K562 (cell line): Measurements from ENCODE around the gene AFF2. TPM values are rescaled to one million over a fixed set of nuclear protein-coding genes. Genes with fewer than 3 reads are reported as not detected.

ENCODE experiments used
- E2F3 ChIP-seq: fragments of 250-450 bp; sonication (Bioruptor Pico); IDR thresholded peaks from 2 replicates; pipeline ENCODE4 v1.4.0; 2020; ENCODE audit warnings: mild to moderate bottlenecking
- SOX6 ChIP-seq: fragments of 450-650 bp; IDR thresholded peaks from 2 replicates; pipeline ENCODE4 v1.6.1; 2014; ENCODE audit warnings: mild to moderate bottlenecking
- SRSF3 ChIP-seq: fragments of 200-400 bp; formaldehyde crosslinking; IDR thresholded peaks from 2 replicates; pipeline ENCODE4 v1.6.1; 2016; ENCODE audit warnings: mild to moderate bottlenecking, low read length, moderate library complexity; ENCODE audit not compliant: insufficient read depth
- polyA plus RNA-seq, 8 experiments: library from polyadenylated mRNA; depleted of rRNA in 4 of 8; stranded (reverse) in 5 of 8; unstranded in 3 of 8; fragments of >200 nt; fragmentation: Nextera tagmentation in 2 of 8; fragmentation: Illumina TruSeq in 1 of 8; extraction: Ambion mirVana in 2 of 8; extraction: Trizol in 1 of 8; gene quantifications; 2 replicates each; pipeline versions ENCODE4 v1.2.1 to v1.2.3, GENCODE V29; 2011 to 2014; ENCODE audit warnings: inconsistent platforms in 1 of 8, missing spikeins in 1 of 8
- total RNA-seq, 7 experiments: library from RNA; depleted of rRNA in 6 of 7; stranded (reverse); fragments of >200 nt in 6 of 7; fragmentation: Illumina TruSeq in 2 of 7; extraction: Trizol in 2 of 7; gene quantifications; 2 replicates each; pipeline versions ENCODE4 v1.2.1 to v1.2.3, GENCODE V29; 2011 to 2021; ENCODE audit warnings: low replicate concordance in 1 of 7
- TF ChIP-seq, protein P1 (sequence below): fragments of 450-650 bp; IDR thresholded peaks from 2 replicates; pipeline ENCODE4 v1.6.1; 2016; ENCODE audit warnings: mild to moderate bottlenecking, moderate library complexity
- TF ChIP-seq, protein P2 (sequence below): conservative IDR thresholded peaks from 2 replicates; pipeline ENCODE4 v1.6.1; 2011; ENCODE audit warnings: low read depth, mild to moderate bottlenecking, low read length; ENCODE audit not compliant: control insufficient read depth

The AFF2 gene
- total and polyA plus RNA-seq, 9 of the 15 experiments (the other 6 are each of a cell fraction or from before 2014, with no cell fraction given) = 0.01 to 0.20 (median 0.07) TPM

DNA sequence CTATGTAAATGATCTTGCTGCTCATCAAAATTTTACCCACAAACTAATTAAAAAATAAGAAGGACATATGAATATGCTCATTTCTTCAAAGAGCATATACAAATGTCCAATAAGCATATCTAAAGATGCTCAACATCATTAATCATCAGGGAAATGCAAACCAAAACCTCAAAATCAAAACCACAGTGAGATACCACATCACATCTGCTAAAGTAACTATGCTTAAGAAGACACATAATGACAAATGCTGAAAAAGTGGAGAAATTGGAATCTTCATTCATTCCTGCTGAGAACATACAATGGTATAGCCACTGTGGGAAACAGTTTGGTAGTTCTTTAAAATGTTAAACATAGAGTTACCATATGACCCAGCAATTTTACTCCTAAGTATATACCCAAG, 81.9 kb downstream of the AFF2 start (continued):
- TF ChIP-seq, protein P1, sequence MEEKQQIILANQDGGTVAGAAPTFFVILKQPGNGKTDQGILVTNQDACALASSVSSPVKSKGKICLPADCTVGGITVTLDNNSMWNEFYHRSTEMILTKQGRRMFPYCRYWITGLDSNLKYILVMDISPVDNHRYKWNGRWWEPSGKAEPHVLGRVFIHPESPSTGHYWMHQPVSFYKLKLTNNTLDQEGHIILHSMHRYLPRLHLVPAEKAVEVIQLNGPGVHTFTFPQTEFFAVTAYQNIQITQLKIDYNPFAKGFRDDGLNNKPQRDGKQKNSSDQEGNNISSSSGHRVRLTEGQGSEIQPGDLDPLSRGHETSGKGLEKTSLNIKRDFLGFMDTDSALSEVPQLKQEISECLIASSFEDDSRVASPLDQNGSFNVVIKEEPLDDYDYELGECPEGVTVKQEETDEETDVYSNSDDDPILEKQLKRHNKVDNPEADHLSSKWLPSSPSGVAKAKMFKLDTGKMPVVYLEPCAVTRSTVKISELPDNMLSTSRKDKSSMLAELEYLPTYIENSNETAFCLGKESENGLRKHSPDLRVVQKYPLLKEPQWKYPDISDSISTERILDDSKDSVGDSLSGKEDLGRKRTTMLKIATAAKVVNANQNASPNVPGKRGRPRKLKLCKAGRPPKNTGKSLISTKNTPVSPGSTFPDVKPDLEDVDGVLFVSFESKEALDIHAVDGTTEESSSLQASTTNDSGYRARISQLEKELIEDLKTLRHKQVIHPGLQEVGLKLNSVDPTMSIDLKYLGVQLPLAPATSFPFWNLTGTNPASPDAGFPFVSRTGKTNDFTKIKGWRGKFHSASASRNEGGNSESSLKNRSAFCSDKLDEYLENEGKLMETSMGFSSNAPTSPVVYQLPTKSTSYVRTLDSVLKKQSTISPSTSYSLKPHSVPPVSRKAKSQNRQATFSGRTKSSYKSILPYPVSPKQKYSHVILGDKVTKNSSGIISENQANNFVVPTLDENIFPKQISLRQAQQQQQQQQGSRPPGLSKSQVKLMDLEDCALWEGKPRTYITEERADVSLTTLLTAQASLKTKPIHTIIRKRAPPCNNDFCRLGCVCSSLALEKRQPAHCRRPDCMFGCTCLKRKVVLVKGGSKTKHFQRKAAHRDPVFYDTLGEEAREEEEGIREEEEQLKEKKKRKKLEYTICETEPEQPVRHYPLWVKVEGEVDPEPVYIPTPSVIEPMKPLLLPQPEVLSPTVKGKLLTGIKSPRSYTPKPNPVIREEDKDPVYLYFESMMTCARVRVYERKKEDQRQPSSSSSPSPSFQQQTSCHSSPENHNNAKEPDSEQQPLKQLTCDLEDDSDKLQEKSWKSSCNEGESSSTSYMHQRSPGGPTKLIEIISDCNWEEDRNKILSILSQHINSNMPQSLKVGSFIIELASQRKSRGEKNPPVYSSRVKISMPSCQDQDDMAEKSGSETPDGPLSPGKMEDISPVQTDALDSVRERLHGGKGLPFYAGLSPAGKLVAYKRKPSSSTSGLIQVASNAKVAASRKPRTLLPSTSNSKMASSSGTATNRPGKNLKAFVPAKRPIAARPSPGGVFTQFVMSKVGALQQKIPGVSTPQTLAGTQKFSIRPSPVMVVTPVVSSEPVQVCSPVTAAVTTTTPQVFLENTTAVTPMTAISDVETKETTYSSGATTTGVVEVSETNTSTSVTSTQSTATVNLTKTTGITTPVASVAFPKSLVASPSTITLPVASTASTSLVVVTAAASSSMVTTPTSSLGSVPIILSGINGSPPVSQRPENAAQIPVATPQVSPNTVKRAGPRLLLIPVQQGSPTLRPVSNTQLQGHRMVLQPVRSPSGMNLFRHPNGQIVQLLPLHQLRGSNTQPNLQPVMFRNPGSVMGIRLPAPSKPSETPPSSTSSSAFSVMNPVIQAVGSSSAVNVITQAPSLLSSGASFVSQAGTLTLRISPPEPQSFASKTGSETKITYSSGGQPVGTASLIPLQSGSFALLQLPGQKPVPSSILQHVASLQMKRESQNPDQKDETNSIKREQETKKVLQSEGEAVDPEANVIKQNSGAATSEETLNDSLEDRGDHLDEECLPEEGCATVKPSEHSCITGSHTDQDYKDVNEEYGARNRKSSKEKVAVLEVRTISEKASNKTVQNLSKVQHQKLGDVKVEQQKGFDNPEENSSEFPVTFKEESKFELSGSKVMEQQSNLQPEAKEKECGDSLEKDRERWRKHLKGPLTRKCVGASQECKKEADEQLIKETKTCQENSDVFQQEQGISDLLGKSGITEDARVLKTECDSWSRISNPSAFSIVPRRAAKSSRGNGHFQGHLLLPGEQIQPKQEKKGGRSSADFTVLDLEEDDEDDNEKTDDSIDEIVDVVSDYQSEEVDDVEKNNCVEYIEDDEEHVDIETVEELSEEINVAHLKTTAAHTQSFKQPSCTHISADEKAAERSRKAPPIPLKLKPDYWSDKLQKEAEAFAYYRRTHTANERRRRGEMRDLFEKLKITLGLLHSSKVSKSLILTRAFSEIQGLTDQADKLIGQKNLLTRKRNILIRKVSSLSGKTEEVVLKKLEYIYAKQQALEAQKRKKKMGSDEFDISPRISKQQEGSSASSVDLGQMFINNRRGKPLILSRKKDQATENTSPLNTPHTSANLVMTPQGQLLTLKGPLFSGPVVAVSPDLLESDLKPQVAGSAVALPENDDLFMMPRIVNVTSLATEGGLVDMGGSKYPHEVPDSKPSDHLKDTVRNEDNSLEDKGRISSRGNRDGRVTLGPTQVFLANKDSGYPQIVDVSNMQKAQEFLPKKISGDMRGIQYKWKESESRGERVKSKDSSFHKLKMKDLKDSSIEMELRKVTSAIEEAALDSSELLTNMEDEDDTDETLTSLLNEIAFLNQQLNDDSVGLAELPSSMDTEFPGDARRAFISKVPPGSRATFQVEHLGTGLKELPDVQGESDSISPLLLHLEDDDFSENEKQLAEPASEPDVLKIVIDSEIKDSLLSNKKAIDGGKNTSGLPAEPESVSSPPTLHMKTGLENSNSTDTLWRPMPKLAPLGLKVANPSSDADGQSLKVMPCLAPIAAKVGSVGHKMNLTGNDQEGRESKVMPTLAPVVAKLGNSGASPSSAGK = no peak
- TF ChIP-seq SOX6 (no peak), E2F3 (CRISPR knock-in tag) (no peak), SRSF3 (no peak)
- TF ChIP-seq, protein P2, sequence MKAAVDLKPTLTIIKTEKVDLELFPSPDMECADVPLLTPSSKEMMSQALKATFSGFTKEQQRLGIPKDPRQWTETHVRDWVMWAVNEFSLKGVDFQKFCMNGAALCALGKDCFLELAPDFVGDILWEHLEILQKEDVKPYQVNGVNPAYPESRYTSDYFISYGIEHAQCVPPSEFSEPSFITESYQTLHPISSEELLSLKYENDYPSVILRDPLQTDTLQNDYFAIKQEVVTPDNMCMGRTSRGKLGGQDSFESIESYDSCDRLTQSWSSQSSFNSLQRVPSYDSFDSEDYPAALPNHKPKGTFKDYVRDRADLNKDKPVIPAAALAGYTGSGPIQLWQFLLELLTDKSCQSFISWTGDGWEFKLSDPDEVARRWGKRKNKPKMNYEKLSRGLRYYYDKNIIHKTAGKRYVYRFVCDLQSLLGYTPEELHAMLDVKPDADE = no peak
